Adrenal gland (tissue), 12 donors: ENCODE measurements around the gene CC2D1A. TPM values are rescaled to one million over a fixed set of nuclear protein-coding genes. Genes with fewer than 3 reads are reported as not detected.
"Not testable (repeated sequence)": the region's sequence is repeated elsewhere in the genome, so short reads cannot be mapped to it uniquely, and the experiment has no call there.

Experiments
- DNase-seq, 7 donors: peaks; one replicate each; pipeline ENCODE4 v3.0.0-alpha.2; 2019 to 2020
- H3K27ac ChIP-seq, 5 donors: fragments of 200-600 bp; sonication (generic) in 4 of 5; 1 replicate in 3 of 5; 2 replicates in 2 of 5; pipeline versions ENCODE4 v1.5.1 to v1.8.0; 2016 to 2020; ENCODE audit warnings: mild to moderate bottlenecking in 1 of 5
- H3K27me3 ChIP-seq: fragments of 200-600 bp; 2 replicates; pipeline ENCODE4 v1.8.0; 2021
- H3K36me3 ChIP-seq, 2 donors: fragments of 200-600 bp; replicated peaks in 1 of 2; 1 replicate in 1 of 2; 2 replicates in 1 of 2; pipeline versions ENCODE4 v1.5.1 to v1.8.0; 2018 to 2022
- H3K4me1 ChIP-seq, 2 donors: fragments of 200-600 bp; replicated peaks in 1 of 2; 1 replicate in 1 of 2; 2 replicates in 1 of 2; pipeline versions ENCODE4 v1.5.1 to v1.8.0; 2018 to 2021
- H3K4me3 ChIP-seq, 4 donors: fragments of 200-600 bp; sonication (generic) in 3 of 4; one replicate each; pipeline ENCODE4 v1.5.1; 2016 to 2018
- H3K9me3 ChIP-seq, 3 donors: fragments of 200-600 bp; sonication (generic) in 1 of 3; replicated peaks in 1 of 3; 1 replicate in 2 of 3; 2 replicates in 1 of 3; pipeline versions ENCODE4 v1.5.1 to v1.8.0; 2016 to 2021
- POLR2A ChIP-seq, 2 donors: fragments of 450-650 bp; IDR thresholded peaks; one replicate each; pipeline ENCODE4 v1.6.1; 2017; ENCODE audit warnings: antibody characterized with exemption in 2 of 2, mild to moderate bottlenecking in 2 of 2, moderate library complexity in 1 of 2
- WGBS, 4 donors: extraction: QIAGEN DNeasy Blood & Tissue Kit in 2 of 4; methylation state at CpG; one replicate each; pipeline versions ENCODE4 v1.1.5 to v1.1.7; 2013 to 2017; 5-methylcytosine and 5-hydroxymethylcytosine counted together
- intact Hi-C, 2 donors: fragments of 100-400 bp; cut with DNase I; formaldehyde crosslinking; loops; one replicate each; pipeline versions ENCODE4 v1.14.1 to v1.15.0; 2022 to 2023
- polyA plus RNA-seq, 3 donors: library from polyadenylated mRNA; stranded (reverse); fragments of 200-250 nt in 2 of 3; fragments of 350-450 nt in 1 of 3; fragmentation: Illumina TruSeq in 1 of 3; extraction: RNeasy Lipid Tissue Mini Kit (QIAGEN cat#74804) in 1 of 3; gene quantifications; one replicate each; pipeline ENCODE4 v1.2.3, GENCODE V29; 2013 to 2014
- total RNA-seq, 9 donors: library from RNA; depleted of rRNA in 4 of 9; stranded (reverse); fragments of >200 nt in 4 of 9; fragments of 120-200 nt in 1 of 9; fragmentation: NEBNext Ultra II Directional in 1 of 9; extraction: Animal tissue kit (Norgen Biotek cat#: 25700) in 1 of 9; gene quantifications; one replicate each; pipeline versions ENCODE4 v1.1.0 to v1.2.4, GENCODE V29; 2013 to 2023
- TF ChIP-seq, protein P1 (sequence below), 6 experiments: fragments of 450-650 bp in 4 of 6; fragments of 200-600 bp in 2 of 6; sonication (generic) in 1 of 6; IDR thresholded peaks; 1 replicate in 5 of 6; 2 replicates in 1 of 6; pipeline versions ENCODE4 v1.5.1 to v1.8.0; 2016 to 2021; ENCODE audit warnings: antibody characterized with exemption in 6 of 6, mild to moderate bottlenecking in 2 of 6, moderate library complexity in 1 of 6
- donor health status: healthy with polysubstance abuse.
- donor health status: Bipolar disorder and iron deficiency.
- donor health status: DM: yes; HTN: yes; CAD: no.
- donor health status: DM: no; HTN: no; CAD: no.
- donor health status: DM: no; HTN: no; CAD: no.
- donor health status: DM: yes; HTN: yes; CAD: no.

CC2D1A gene
- total and polyA plus RNA-seq, 12 donors: 9.0 to 125 (median 31.1) TPM

DNA sequence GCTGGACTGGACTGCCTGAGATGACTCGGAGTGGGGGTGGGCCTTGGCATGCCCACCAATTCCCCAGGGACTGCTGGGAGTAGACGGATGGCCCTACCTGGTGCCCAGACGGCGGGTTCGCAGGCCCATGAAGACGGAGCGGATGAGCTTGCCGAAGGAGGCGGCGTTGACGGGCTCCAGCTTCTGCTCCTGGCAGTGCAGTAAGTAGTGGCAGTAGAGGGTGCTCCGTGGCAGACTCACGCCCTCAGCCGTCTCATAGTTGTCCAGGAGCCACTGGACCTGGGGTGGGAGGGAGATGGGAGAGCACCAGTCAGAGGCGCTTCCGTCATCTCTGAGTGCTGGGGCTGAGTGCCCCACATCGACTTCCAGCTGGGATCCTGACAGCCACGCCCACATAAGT is 63.9 kb downstream of the CC2D1A start:
- H3K27ac ChIP-seq: no peak overlapping the region
- no peak overlapping the region for H3K4me3 ChIP-seq
- H3K9me3 ChIP-seq: no peaks in the 10 kb centered on the region
- no peak for TF ChIP-seq POLR2A (IDR thresholded peaks at IDR 0.05)
- TF ChIP-seq, protein P1, sequence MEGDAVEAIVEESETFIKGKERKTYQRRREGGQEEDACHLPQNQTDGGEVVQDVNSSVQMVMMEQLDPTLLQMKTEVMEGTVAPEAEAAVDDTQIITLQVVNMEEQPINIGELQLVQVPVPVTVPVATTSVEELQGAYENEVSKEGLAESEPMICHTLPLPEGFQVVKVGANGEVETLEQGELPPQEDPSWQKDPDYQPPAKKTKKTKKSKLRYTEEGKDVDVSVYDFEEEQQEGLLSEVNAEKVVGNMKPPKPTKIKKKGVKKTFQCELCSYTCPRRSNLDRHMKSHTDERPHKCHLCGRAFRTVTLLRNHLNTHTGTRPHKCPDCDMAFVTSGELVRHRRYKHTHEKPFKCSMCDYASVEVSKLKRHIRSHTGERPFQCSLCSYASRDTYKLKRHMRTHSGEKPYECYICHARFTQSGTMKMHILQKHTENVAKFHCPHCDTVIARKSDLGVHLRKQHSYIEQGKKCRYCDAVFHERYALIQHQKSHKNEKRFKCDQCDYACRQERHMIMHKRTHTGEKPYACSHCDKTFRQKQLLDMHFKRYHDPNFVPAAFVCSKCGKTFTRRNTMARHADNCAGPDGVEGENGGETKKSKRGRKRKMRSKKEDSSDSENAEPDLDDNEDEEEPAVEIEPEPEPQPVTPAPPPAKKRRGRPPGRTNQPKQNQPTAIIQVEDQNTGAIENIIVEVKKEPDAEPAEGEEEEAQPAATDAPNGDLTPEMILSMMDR (IDR thresholded peaks at IDR 0.05): no peak
- H3K36me3 ChIP-seq: peaks cover 0 to 67% of the 10 kb centered on the region in 2 donors
- no peaks in the 10 kb centered on the region for H3K27me3 ChIP-seq
- H3K4me1 ChIP-seq: no peaks in the 10 kb centered on the region
- intact Hi-C loops: no loop called here
- 92 to 96% (median 93%) methylated on average over 11 to 18 of the region's 18 CpGs for WGBS, 4 donors
- no peak for DNase-seq

DNA sequence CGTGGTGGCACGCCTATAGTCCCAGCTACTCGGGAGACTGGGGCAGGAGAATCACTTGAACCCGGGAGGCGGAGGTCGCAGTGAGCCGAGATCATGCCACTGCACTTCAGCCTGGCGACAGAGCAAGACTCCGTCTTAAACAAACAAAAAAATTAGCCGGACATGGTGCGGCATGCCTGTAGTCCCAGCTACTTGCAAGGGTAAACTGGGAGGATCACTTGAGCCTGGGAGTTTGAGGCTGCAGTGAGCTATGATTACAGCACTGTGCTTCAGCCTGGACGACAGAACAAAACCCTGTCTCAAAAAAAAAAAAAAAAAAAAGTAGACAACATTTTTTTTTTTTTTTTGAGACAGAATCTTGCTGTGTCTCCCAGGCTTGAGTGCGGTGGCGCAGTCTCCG is 65.9 kb downstream of the CC2D1A start:
- not testable (repeated sequence) for H3K27ac ChIP-seq
- peaks cover 0 to 51% of the 10 kb centered on the region in 2 donors for H3K36me3 ChIP-seq

DNA sequence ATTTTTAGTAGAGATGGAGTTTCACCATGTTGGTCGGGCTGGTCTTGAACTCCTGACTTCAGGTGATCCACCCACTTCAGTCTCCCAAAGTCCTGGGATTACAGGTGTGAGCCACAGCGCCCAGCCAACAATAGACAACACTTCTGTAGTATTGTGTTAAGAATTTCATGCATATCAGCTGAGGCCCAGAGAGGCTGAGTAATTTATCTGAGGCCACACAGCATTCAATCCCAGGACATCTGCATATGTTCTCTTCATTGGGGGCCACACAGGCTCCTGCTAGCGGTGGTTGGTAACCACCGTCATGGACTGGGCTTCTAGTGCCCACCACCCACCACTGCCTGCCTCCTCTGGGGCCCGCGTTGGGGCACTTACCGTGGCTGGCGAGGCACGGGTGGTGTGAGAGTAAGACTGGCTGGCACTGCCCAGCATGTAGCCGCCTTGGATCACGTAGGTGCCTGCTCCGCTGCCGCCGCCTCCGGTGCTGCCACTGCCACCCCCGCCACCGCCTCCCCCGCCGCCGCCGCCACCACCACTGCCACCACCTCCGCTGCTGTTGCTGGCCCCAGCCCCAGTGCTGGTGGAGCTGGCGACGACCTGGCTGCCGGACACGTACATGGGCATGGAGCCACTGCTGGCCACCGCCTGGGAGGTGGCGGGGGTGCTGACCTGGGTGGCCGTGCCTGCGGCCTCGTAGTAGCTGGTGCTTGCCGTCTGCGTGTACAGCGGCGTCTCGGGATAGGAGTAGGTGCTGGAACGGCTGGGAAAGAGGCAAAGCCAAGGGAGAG is 66.6 kb downstream of the CC2D1A start:
- intact Hi-C loops: no loop called here
- no peak for TF ChIP-seq POLR2A (IDR thresholded peaks at IDR 0.05)
- TF ChIP-seq, protein P1 (IDR thresholded peaks at IDR 0.05): no peak
- Histone ChIP-seq H3K27ac (no peak overlapping the region), H3K27me3 (no peaks in the 10 kb centered on the region), H3K9me3 (no peaks in the 10 kb centered on the region), H3K4me1 (no peaks in the 10 kb centered on the region), H3K36me3 (peaks cover 0 to 44% of the 10 kb centered on the region in 2 donors), H3K4me3 (no peak overlapping the region)
- DNase-seq: no peak
- 90 to 95% (median 94%) methylated on average over 15 to 37 of the region's 37 CpGs for WGBS, 4 donors

More for the DNA sequence above, 65.9 kb downstream of the CC2D1A start:
- H3K4me1 ChIP-seq, H3K27me3 ChIP-seq, H3K9me3 ChIP-seq, H3K4me3 ChIP-seq, intact Hi-C loops, DNase-seq: not testable (repeated sequence)
- WGBS, 4 donors: 88 to 93% (median 91%) methylated on average over 15 of the region's 15 CpGs

DNA sequence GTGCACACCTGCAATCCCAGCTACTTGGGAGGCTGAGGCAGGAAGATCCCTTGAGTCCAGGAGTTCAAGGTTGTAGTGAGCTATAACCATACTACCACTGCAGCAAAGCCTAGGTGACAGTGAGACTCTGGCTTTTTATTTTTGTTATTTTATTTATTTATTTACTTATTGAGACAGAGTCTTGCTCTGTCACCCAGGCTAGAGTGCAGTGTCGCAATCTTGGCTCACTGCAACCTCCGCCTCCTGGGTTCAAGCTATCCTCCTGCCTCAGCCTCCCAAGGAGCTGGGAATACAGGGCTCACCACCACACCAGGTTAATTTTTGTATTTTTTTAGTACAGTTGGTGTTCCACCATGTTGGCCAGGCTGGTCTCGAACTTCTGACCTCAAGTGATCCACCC is 67.5 kb downstream of the CC2D1A start:
- H3K36me3 ChIP-seq: peaks cover 0 to 34% of the 10 kb centered on the region in 2 donors

DNA sequence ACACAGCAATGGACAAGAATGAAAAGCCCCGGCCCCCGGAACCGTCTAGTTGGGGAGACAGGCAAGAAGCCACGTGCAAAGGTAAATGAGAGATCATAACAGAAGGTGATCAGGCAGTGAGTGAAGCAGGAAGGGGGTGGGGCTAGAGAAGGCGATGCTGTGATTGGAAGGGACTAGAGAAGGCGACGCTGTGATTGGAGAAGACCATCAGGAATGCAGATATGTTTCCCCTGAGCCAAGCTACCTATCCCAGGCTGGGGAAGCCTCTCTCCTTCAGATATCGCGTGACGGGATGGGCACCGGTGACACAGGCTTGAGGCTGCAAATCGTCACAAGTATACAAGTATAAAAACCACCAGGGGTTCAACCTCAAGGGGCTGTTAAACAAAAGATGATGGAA is 68.1 kb downstream of the CC2D1A start:
- H3K36me3 ChIP-seq: peaks cover 0 to 28% of the 10 kb centered on the region in 2 donors
- intact Hi-C loops: no loop called here

More for the DNA sequence above, 67.5 kb downstream of the CC2D1A start:
- WGBS, 4 donors: 98 to 100% (median 99%) methylated on average over 3 of the region's 3 CpGs
- H3K9me3 ChIP-seq, H3K27ac ChIP-seq, intact Hi-C loops, H3K4me3 ChIP-seq, H3K4me1 ChIP-seq, H3K27me3 ChIP-seq, DNase-seq: not testable (repeated sequence)

More for the DNA sequence above, 68.1 kb downstream of the CC2D1A start:
- WGBS, 4 donors: 71 to 78% (median 74%) methylated on average over 12 of the region's 12 CpGs
- no peak overlapping the region for H3K4me3 ChIP-seq
- no peaks in the 10 kb centered on the region for H3K9me3 ChIP-seq
- no peak overlapping the region for H3K27ac ChIP-seq
- no peaks in the 10 kb centered on the region for H3K27me3 ChIP-seq
- H3K4me1 ChIP-seq: peaks cover 2 to 7% of the 10 kb centered on the region in 2 donors
- TF ChIP-seq, protein P1 (IDR thresholded peaks at IDR 0.05): no peak
- TF ChIP-seq POLR2A (IDR thresholded peaks at IDR 0.05): no peak
- DNase-seq: no peak
